ENCODE measurements around the gene PTEN. TPM values are rescaled to one million over a fixed set of nuclear protein-coding genes. Genes with fewer than 3 reads are reported as not detected.

The PTEN gene
- total and polyA plus RNA-seq, 9 of the 15 experiments (the other 6 are each of a cell fraction or from before 2014, with no cell fraction given) = 8.4 to 56.9 (median 22.2) TPM

DNA sequence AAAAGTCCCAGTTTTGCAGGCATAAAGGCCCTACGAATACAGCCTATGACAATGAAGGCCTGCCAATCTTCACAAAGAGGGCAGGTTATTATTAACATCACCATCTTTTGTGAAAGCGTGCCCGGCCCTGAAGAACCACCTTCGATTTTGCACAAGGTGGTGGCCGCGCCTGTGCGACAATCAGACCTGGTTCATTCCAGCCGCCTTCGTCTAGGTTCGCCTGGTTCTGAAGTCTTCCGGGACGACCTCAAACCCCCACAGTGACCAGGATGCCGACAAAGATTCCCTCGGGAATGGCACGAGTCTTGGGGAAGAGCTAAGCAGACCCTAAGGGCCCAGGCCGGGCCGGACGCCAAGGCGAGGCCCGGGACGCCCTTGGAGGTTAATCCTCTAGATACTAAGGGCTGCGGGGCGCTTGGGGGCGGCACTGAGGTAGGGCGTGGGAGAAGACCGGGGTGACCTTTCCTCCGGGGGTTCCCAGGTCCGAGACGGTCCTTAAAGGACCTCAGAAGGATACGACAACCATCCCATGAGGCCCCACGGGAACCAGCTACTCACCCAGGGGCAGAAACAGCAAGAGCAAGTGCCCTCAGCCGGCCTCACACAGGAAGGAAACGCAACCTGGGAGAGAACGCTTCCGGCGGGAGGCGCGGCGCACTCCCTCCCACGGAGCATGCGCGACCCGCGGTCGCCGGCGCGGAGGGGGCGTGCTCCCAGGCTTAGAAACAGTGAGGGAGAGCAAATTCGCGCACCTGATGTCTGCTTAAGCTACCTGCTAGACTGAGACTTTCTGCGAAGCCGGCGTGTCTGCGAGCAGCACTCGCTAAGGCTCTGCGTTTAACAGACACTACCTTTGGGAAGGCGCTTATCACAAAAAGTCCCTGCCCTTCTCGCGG lies 45.6 kb upstream of the PTEN start, which contains the start of gene ATAD1 (continued):
- peak; percentile 54 for TF ChIP-seq PRDM10 (IDR thresholded peaks at IDR 0.05; ENCODE audit: partially characterized antibody)
- TF ChIP-seq CHAMP1 (IDR thresholded peaks at IDR 0.05) = no peak
- 0 out of 2 replicates have a peak, but pooled peaks have one; percentile 16 for TF ChIP-seq TOE1 (IDR thresholded peaks at IDR 0.05; ENCODE audit: borderline replicate concordance)
- no peak for TF ChIP-seq TOE1 (CRISPR knock-in tag; IDR thresholded peaks at IDR 0.05; ENCODE audit: borderline replicate concordance, low read depth)
- no peak for TF ChIP-seq FUS (optimal IDR thresholded peaks at IDR 0.05; ENCODE audit: low read depth, low read length)
- TF ChIP-seq SUPT5H (IDR thresholded peaks at IDR 0.05) = peak; percentile 85
- TF ChIP-seq ZBTB7A (IDR thresholded peaks at IDR 0.05; ENCODE audit: borderline replicate concordance, control insufficient read depth, low read depth, low read length) = peak; percentile 53; the same call in 1 of the 2 replicates
- TF ChIP-seq GTF2F1 (IDR thresholded peaks at IDR 0.05; ENCODE audit: low read depth, low read length) = no peak
- TF ChIP-seq, protein P1, sequence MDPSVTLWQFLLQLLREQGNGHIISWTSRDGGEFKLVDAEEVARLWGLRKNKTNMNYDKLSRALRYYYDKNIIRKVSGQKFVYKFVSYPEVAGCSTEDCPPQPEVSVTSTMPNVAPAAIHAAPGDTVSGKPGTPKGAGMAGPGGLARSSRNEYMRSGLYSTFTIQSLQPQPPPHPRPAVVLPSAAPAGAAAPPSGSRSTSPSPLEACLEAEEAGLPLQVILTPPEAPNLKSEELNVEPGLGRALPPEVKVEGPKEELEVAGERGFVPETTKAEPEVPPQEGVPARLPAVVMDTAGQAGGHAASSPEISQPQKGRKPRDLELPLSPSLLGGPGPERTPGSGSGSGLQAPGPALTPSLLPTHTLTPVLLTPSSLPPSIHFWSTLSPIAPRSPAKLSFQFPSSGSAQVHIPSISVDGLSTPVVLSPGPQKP (CRISPR knock-in tag; IDR thresholded peaks at IDR 0.05) = no peak
- TF ChIP-seq TCF7L2 (IDR thresholded peaks at IDR 0.05; ENCODE audit: low read depth, low read length) = no peak
- no peak for TF ChIP-seq NKRF (IDR thresholded peaks at IDR 0.05; ENCODE audit: borderline replicate concordance)
- peak; percentile 57 for TF ChIP-seq CREM (IDR thresholded peaks at IDR 0.05; ENCODE audit: low read depth)
- TF ChIP-seq TAF9B (IDR thresholded peaks at IDR 0.05; ENCODE audit: partially characterized antibody) = peak; percentile 62
- TF ChIP-seq WHSC1 (IDR thresholded peaks at IDR 0.05; ENCODE audit: low read length) = no peak
- no peak for TF ChIP-seq U2AF1 (optimal IDR thresholded peaks at IDR 0.05; ENCODE audit: low read depth, low read length)
- no peak for TF ChIP-seq PYGO2 (tag; IDR thresholded peaks at IDR 0.05)

Measured in K562 (cell line).